GM19328 (cell line): ENCODE results near the gene SRSF8.
"Not testable (repeated sequence)": the region's sequence is repeated elsewhere in the genome, so short reads cannot be mapped to it uniquely, and the experiment has no call there.

Experiments
- ATAC-seq: cut with Tn5 transposase; IDR thresholded peaks from one replicate; pipeline ENCODE4 v1.9.1; 2021; ENCODE audit warnings: mild to moderate bottlenecking, moderate library complexity; ENCODE audit not compliant: unreplicated experiment

SRSF8 gene

GRCh38 chr11:95066716-95067038 lies at the start of gene SRSF8:
Gene SRSF8 (plus strand): TSS chr11:95066919. CDS start chr11:95067227, 308 bp downstream.
- ATAC-seq: peak; percentile 36

GRCh38 chr11:95021468-95021867 lies 45.3 kb upstream of the SRSF8 start:
- not testable (repeated sequence) for ATAC-seq

- no peak for ATAC-seq
These were observed 41.8 kb upstream of the SRSF8 start, which contains the start of gene KDM4E for GRCh38 chr11:95024958-95025357. Gene KDM4E (plus strand): TSS chr11:95025258. CDS start chr11:95025558, 300 bp downstream.

GRCh38 chr11:95025594-95025993 lies 41.1 kb upstream of the SRSF8 start:
- ATAC-seq: not testable (repeated sequence)

GRCh38 chr11:95028357-95028756 lies 38.4 kb upstream of the SRSF8 start:
- ATAC-seq: no peak

DNA sequence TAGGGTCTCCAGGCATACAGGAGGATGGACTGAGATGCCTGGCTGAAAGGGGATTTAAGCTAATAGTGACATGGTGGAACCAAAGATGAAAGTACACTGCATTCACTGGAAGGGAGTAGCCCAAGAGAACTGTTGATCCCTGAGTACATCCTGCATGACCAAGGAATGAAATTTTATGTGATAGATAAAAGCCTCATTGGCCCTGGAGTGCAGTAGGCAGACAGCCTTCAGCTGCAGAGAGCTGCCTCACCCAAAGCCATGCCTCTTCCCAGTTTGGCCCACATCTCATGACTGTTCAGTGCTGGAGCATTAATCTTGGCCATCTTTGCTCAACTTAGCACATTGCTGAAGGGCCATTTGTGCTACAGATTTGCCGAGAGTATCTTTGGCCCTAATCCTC lies 33.7 kb upstream of the SRSF8 start:
- no peak for ATAC-seq

- ATAC-seq: no peak
These were observed 31.4 kb upstream of the SRSF8 start for GRCh38 chr11:95035316-95035715.

- not testable (repeated sequence) for ATAC-seq
These were observed 29.2 kb upstream of the SRSF8 start for GRCh38 chr11:95037356-95038035.

DNA sequence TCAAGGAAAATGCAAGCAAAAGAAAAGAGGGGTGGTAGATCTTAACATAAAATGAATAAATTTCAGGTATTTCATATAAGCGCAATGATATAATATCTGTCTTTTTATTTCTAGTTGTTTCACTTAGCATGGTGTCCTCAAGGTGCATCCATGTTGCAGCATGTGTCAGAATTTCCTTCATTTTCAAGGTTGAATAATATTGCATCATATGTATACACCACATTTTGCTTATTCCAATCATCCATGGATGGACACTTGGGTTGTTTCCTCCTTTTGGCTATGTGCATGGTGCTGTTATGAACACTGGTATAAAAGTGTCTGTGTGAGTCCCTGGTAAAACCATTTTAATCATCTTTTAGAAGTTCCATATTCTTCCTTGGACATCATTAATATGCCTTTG lies 24.5 kb upstream of the SRSF8 start:
- no peak for ATAC-seq

DNA sequence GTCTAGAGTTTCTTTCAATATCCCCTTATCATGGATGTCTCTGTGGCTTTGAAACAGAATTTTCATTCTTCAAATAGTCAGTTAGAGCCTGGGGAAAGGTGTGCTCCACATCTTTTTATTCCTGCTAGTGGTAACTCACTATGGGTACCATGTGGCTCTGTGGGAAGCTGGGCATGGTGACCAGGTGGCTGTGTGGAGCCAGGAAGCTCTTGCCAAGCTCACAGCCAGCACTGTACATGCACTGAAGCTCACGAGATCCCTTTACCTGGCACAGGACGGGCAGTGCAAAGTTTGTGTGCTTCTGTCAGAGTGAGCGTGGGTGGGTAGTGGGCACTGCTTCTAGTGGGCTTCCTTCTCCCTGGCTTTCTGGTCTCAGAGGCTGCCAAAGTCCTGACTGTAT lies 23.8 kb upstream of the SRSF8 start:
- ATAC-seq: no peak

- no peak for ATAC-seq
These were observed 22.7 kb upstream of the SRSF8 start for GRCh38 chr11:95044010-95044409.

DNA sequence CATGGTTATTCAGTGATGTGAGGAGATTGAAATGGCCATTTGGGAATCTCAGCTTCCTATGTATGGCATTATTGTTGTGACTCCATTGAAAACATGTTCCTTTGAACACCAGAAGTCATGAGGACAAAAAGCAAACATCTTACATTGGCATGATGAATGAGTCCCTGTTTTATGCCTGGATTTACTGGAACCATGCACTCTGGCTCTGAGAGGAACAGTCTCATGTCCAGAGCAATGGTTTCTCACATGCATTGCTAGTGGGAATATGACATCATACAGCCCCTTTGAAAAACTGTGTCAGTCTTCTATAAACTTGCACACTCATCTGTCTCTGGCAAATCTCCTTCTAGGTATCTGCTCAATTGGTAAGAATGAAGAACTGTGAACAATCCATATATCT lies 20.9 kb upstream of the SRSF8 start:
- ATAC-seq: no peak

DNA sequence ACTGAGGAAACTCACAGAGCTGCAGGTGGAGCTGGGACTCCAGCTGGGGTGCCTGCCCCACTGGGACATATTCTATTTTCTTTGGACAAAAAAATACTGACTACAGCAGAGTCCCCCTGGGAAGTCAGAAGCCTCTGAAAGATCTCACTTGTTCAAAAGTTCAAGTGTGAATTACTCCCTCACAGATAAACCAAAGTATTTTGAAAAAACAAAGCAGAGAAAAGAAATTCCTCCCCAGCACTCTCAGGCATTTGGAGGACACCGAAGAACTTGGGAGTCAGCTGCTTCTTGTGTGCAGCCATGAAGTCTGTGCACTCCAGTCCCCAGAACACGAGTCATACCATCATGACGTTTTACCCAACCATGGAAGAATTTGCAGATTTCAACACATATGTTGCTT lies 17.6 kb upstream of the SRSF8 start, which contains the start of gene KDM4F:
KDM4F (plus strand) TSS at position 301 of the 400 bp plus-strand sequence.
- not testable (repeated sequence) for ATAC-seq

DNA sequence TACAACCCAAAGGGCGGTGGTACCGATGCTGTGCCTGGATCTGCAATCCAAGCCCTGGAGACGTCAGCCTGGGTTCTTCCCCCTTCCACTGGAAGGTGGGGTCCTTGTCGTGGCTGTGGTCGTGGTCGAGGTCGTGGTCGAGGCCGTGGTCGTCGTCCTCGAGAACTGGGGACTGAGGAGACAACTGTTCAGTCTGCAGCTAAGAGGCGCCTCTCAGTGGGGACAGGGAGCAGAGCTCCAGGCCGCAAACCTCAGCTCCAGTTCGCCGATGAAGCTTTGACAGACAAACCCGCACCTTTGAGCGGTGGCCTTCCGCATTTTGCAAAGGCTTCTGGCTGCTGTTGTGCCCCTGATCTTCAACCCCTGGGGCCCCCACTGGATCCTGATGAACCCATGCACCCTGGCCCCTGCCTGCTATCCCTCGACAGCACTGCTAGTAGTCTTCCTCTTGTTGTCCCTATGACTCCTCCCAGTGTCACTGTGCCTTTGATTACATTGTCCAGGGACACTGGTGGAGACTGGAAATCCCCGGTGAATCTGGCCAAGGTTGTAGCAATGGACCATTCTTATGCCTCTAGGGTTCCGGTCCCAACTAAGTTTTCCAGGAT lies 16.0 kb upstream of the SRSF8 start:
- ATAC-seq: no peak

DNA sequence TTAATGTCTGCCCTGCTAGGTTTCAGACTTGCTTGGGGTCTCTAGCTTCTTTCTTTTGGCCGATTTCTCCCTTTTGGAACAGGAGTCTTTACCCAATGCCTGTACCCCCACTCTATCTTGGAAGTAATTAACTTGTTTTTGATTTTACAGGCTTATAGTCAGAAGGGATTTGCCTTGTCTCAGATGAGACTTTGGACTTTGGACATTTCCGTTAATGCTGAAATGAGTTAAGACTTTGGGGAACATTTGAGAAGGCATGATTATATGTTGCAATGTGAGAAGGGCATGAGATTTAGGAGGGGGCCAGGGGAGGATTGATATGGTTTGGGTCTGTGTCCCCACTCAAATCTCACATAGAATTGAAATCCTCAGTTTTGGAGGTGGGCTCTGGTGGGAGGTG lies 12.4 kb upstream of the SRSF8 start:
- no peak for ATAC-seq

- peak; percentile 91 for ATAC-seq
These were observed 11.3 kb upstream of the SRSF8 start for GRCh38 chr11:95055283-95055897.

DNA sequence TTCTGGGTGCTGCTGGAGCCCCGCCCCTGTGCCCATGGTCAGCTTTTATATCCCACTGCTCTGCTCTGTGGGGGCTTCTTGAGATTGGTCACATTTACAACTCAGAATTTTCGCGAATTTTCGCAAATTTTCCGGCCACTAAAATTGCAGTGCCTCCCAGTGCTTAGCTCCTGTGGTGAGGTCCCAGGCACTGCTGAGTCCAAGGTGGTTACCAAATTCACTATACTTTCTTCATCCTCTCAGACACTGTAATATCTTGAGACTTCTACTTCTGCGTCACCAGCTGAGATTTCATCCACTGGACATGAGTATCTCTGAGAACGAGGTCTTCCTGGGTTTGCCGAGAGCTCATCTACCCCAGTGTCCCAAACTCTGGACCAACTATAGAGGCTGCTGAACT lies 8.8 kb upstream of the SRSF8 start:
- ATAC-seq: no peak

- ATAC-seq: no peak
These were observed 8.1 kb upstream of the SRSF8 start for GRCh38 chr11:95058621-95059020.

- no peak for ATAC-seq
These were observed 7.7 kb upstream of the SRSF8 start for GRCh38 chr11:95059046-95059445.

DNA sequence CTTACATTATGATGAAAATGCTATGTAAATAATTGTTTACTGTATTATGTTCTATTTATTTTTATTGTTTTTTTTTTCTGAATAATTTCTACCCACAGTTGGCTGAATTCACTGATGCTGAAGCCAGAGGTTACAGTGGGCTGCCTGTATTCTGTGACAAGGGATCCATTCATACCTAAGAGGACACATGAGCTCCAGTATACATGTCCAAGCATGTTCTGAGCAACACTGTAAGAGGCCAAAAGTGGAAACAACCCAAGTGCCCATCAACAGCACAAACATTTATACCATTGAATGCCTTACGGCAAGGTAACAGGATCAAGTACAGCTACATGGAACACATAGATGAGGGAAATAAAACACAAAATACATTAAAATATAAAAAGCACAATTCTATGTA lies 1.4 kb upstream of the SRSF8 start:
- no peak for ATAC-seq

- ATAC-seq: peak; percentile 64
These were observed 521 bp downstream of the SRSF8 start for GRCh38 chr11:95067039-95067840.
